GM23338 (cell line): ENCODE measurements around the gene RIC3. TPM values are rescaled to one million over a fixed set of nuclear protein-coding genes. Genes with fewer than 3 reads are reported as not detected.

Source experiments
- ATAC-seq: fragments of 200-7000 bp; cut with Tn5 transposase; 3 replicates; pipeline ENCODE4 v1.9.1; 2020
- DNase-seq: peaks from one replicate; pipeline ENCODE4 v3.0.0-alpha.2; 2015; ENCODE audit warnings: low spot score
- H2AFZ ChIP-seq: fragments of 200-600 bp; sonication (generic); 2 replicates; pipeline ENCODE4 v1.8.0; 2016; ENCODE audit warnings: antibody characterized with exemption, mild to moderate bottlenecking, moderate library complexity
- H3F3A ChIP-seq: fragments of 200-600 bp; sonication (generic); replicated peaks from 2 replicates; pipeline ENCODE4 v1.8.0; 2017; ENCODE audit warnings: antibody characterized with exemption, mixed run types, low read depth
- H3K27ac ChIP-seq: fragments of 200-600 bp; sonication (generic); 2 replicates; pipeline ENCODE4 v1.6.1; 2016; ENCODE audit warnings: low read depth
- H3K27me3 ChIP-seq: fragments of 200-600 bp; sonication (generic); 2 replicates; pipeline ENCODE4 v1.8.0; 2016; ENCODE audit warnings: mild to moderate bottlenecking, mixed run types, moderate library complexity; ENCODE audit not compliant: insufficient read depth
- H3K36me3 ChIP-seq: fragments of 200-600 bp; sonication (generic); 2 replicates; pipeline ENCODE4 v1.8.0; 2016; ENCODE audit warnings: mild to moderate bottlenecking; ENCODE audit not compliant: insufficient read depth
- H3K4me1 ChIP-seq: fragments of 200-600 bp; sonication (generic); 2 replicates; pipeline ENCODE4 v1.8.0; 2016; ENCODE audit warnings: mild to moderate bottlenecking, moderate library complexity; ENCODE audit not compliant: insufficient read depth
- H3K4me2 ChIP-seq: fragments of 200-600 bp; sonication (generic); 2 replicates; pipeline ENCODE4 v1.7.1; 2017; ENCODE audit warnings: mixed run types
- H3K4me3 ChIP-seq: fragments of 200-600 bp; sonication (generic); 2 replicates; pipeline ENCODE4 v1.6.1; 2016; ENCODE audit warnings: mixed run types
- H3K79me2 ChIP-seq: fragments of 200-600 bp; sonication (generic); replicated peaks from 2 replicates; pipeline ENCODE4 v1.8.0; 2017; ENCODE audit warnings: mild to moderate bottlenecking; ENCODE audit not compliant: insufficient read depth
- H3K9me2 ChIP-seq: fragments of 200-600 bp; sonication (generic); 2 replicates; pipeline ENCODE4 v1.8.0; 2017; ENCODE audit not compliant: insufficient read depth
- H4K20me1 ChIP-seq: fragments of 200-600 bp; sonication (generic); replicated peaks from 2 replicates; pipeline ENCODE4 v1.8.0; 2017; ENCODE audit warnings: mild to moderate bottlenecking; ENCODE audit not compliant: insufficient read depth
- H3K27ac Mint-ChIP-seq: 2 replicates; pipeline ENCODE4 v1.8.0; 2020; ENCODE audit warnings: inconsistent platforms, mild to moderate bottlenecking, moderate library complexity, mixed read lengths
- H3K27me3 Mint-ChIP-seq: 3 replicates; pipeline ENCODE4 v1.8.0; 2022; ENCODE audit warnings: low read depth, mild to moderate bottlenecking, moderate library complexity, mixed read lengths, inconsistent platforms; ENCODE audit not compliant: insufficient read depth, poor library complexity
- H3K36me3 Mint-ChIP-seq: 3 replicates; pipeline ENCODE4 v1.8.0; 2021; ENCODE audit warnings: low read depth, mild to moderate bottlenecking, inconsistent platforms, moderate library complexity, mixed read lengths
- H3K4me1 Mint-ChIP-seq: 3 replicates; pipeline ENCODE4 v1.8.0; 2020; ENCODE audit warnings: mild to moderate bottlenecking, inconsistent platforms, mixed read lengths
- H3K4me3 Mint-ChIP-seq: 3 replicates; pipeline ENCODE4 v1.8.0; 2021; ENCODE audit warnings: moderate library complexity, mild to moderate bottlenecking, inconsistent platforms, mixed read lengths
- H3K9me3 Mint-ChIP-seq: 3 replicates; pipeline ENCODE4 v1.8.0; 2020; ENCODE audit warnings: moderate library complexity, mild to moderate bottlenecking, inconsistent platforms, mixed read lengths
- CREB1 ChIP-seq: fragments of 250-450 bp; sonication (Bioruptor Pico); IDR thresholded peaks from 2 replicates; pipeline ENCODE4 v1.5.0; 2020; ENCODE audit warnings: low read depth, mild to moderate bottlenecking, moderate library complexity
- ETS1 ChIP-seq: IDR thresholded peaks from 2 replicates; pipeline ENCODE4 v1.6.1; 2016; ENCODE audit warnings: antibody characterized with exemption
- EZH2 ChIP-seq: fragments of 200-600 bp; sonication (generic); IDR thresholded peaks from one replicate; pipeline ENCODE4 v1.8.0; 2017; ENCODE audit warnings: antibody characterized with exemption, mild to moderate bottlenecking, low read depth; ENCODE audit not compliant: unreplicated experiment
- EZH2phosphoT487 ChIP-seq: fragments of 200-600 bp; sonication (generic); IDR thresholded peaks from one replicate; pipeline ENCODE4 v1.8.1; 2018; ENCODE audit warnings: antibody characterized with exemption; ENCODE audit not compliant: unreplicated experiment
- JUNB ChIP-seq: IDR thresholded peaks from one replicate; pipeline ENCODE4 v1.6.1; 2016; ENCODE audit warnings: antibody characterized with exemption; ENCODE audit not compliant: unreplicated experiment
- NANOG ChIP-seq: IDR thresholded peaks from 2 replicates; pipeline ENCODE4 v1.6.1; 2016; ENCODE audit warnings: antibody characterized with exemption, borderline replicate concordance
- POLR2AphosphoS5 ChIP-seq: IDR thresholded peaks from 2 replicates; pipeline ENCODE4 v1.6.1; 2016; ENCODE audit warnings: antibody characterized with exemption, low read depth
- REST ChIP-seq: IDR thresholded peaks from one replicate; pipeline ENCODE4 v1.6.1; 2018; ENCODE audit warnings: antibody characterized with exemption; ENCODE audit not compliant: unreplicated experiment
- ZNF114 ChIP-seq: fragments of 250-450 bp; sonication (Bioruptor Pico); IDR thresholded peaks from 2 replicates; pipeline ENCODE4 v1.5.0; 2020; ENCODE audit warnings: mild to moderate bottlenecking, moderate library complexity
- ZNF462 ChIP-seq: fragments of 250-450 bp; sonication (Bioruptor Pico); IDR thresholded peaks from 2 replicates; pipeline ENCODE4 v1.5.0; 2020; ENCODE audit warnings: mild to moderate bottlenecking, moderate library complexity
- polyA plus RNA-seq: library from polyadenylated mRNA; unstranded; fragments of >200 nt; fragmentation: Nextera tagmentation; extraction: Ambion mirVana; gene quantifications from 2 replicates; pipeline ENCODE4 v1.2.1, GENCODE V29; 2016
- total RNA-seq: library from RNA; depleted of rRNA; stranded (reverse); fragments of >200 nt; shearing (Covaris generic); gene quantifications from 2 replicates; pipeline ENCODE4 v1.2.3, GENCODE V29; 2014

RIC3 gene
- total and polyA plus RNA-seq, 2 experiments from 2014 or later = 17.8 to 21.3 TPM

GRCh38 chr11:8061555-8062428, 107.0 kb downstream of the RIC3 start:
- no peak for TF ChIP-seq POLR2AphosphoS5
- TF ChIP-seq ETS1 = no peak
- TF ChIP-seq ZNF114 (CRISPR knock-in tag) = no peak
- TF ChIP-seq JUNB = no peak
- no peak for TF ChIP-seq NANOG
- no peak for TF ChIP-seq REST
- TF ChIP-seq ZNF462 = no peak
- no peak for TF ChIP-seq CREB1
- TF ChIP-seq EZH2 = no peak
- TF ChIP-seq EZH2phosphoT487 = no peak
- ATAC-seq (no peak), DNase-seq (no peak)
- Histone ChIP-seq H3K9me2 (no peaks in the 10 kb centered on the region), H3F3A (no peaks in the 10 kb centered on the region), H2AFZ (no peak overlapping the region; the same call in 1 of the 2 replicates), H3K27ac (no peak overlapping the region), H3K4me3 (no peak overlapping the region), H3K79me2 (no peaks in the 10 kb centered on the region), H4K20me1 (no peaks in the 10 kb centered on the region), H3K27me3 (no peaks in the 10 kb centered on the region), H3K36me3 (no peaks in the 10 kb centered on the region), H3K4me2 (no peak overlapping the region), H3K4me1 (no peaks in the 10 kb centered on the region)
- H3K27me3 Mint-ChIP-seq = no peaks in the 10 kb centered on the region
- no peaks in the 10 kb centered on the region for H3K9me3 Mint-ChIP-seq
- no peak overlapping the region; the same call in 1 of the 2 replicates for H3K27ac Mint-ChIP-seq
- H3K36me3 Mint-ChIP-seq = no peaks in the 10 kb centered on the region
- H3K4me1 Mint-ChIP-seq = peaks cover 7% of the 10 kb centered on the region
- H3K4me3 Mint-ChIP-seq = no peak overlapping the region
